NB4 (cell line): ENCODE measurements around the gene NRXN3.

ENCODE experiments used
- CTCF ChIP-seq: IDR thresholded peaks from one replicate; pipeline ENCODE4 v1.5.1; 2012; ENCODE audit warnings: low read depth, low read length
- MAX ChIP-seq: IDR thresholded peaks from 2 replicates; pipeline ENCODE4 v1.6.1; 2011; ENCODE audit warnings: low read depth, low read length

DNA sequence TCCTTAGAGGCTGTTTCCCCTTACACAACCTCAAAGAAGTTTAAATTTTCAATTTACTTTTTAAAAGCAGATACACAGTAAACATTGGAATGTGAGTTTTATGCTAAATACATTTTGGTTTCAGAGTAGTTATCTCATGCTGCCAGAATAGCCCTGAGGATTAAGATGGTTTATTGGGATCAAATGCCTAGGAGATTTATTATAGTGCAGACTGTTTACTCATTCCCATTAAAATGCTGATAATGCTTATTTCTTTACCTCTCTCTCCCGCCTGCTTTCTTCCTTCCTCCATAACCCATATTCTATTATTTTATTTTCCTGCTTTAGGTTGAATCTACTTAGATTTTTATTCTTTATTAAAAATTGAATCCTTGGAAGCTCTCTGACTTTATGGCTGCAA, 1701.0 kb downstream of the NRXN3 start:
- TF ChIP-seq CTCF = no peak
- no peak for TF ChIP-seq MAX
